Lower leg skin (tissue), 4 donors: ENCODE data around the gene SRPK3. TPM values are rescaled to one million over a fixed set of nuclear protein-coding genes. Genes with fewer than 3 reads are reported as not detected.

ENCODE experiments used
- DNase-seq, 2 donors: peaks; one replicate each; pipeline ENCODE4 v3.0.0-alpha.2; 2019; ENCODE audit warnings: low spot score in 2 of 2
- H3K4me3 ChIP-seq: fragments of 200-600 bp; sonication (generic); 2 replicates; pipeline ENCODE4 v1.5.1; 2017; ENCODE audit warnings: mild to moderate bottlenecking, low read depth; ENCODE audit not compliant: poor library complexity, severe bottlenecking
- CTCF ChIP-seq, 3 donors: fragments of 450-650 bp; IDR thresholded peaks; one replicate each; pipeline ENCODE4 v1.5.1; 2016; ENCODE audit warnings: antibody characterized with exemption in 3 of 3, mild to moderate bottlenecking in 3 of 3, moderate library complexity in 2 of 3
- POLR2A ChIP-seq, 2 donors: fragments of 450-650 bp; IDR thresholded peaks; one replicate each; pipeline ENCODE4 v1.6.1; 2016 to 2017; ENCODE audit warnings: antibody characterized with exemption in 2 of 2, mild to moderate bottlenecking in 1 of 2, moderate library complexity in 1 of 2
- WGBS, 2 donors: methylation state at CpG; one replicate each; pipeline ENCODE4 v1.1.5; 2018; 5-methylcytosine and 5-hydroxymethylcytosine counted together
- intact Hi-C: fragments of 100-400 bp; cut with DNase I; formaldehyde crosslinking; loops from one replicate; pipeline ENCODE4 v1.15.0; 2023; ENCODE audit warnings: low total_unique reads
- total RNA-seq, 4 donors: library from RNA; depleted of rRNA; stranded (reverse); fragments of >200 nt; gene quantifications; one replicate each; pipeline ENCODE4 v1.1.0, GENCODE V29; 2016

The SRPK3 gene
- total RNA-seq, 4 donors from 2014 or later = 0.30 to 0.79 (median 0.36) TPM; not detected in 1

- intact Hi-C loops = no loop called here
- DNase-seq = no peak
- TF ChIP-seq CTCF (IDR thresholded peaks at IDR 0.05) (no peak), POLR2A (IDR thresholded peaks at IDR 0.05) (no peak)
- H3K4me3 ChIP-seq = no peak overlapping the region
- WGBS, 2 donors = 79 to 81% methylated on average over 14 to 21 of the region's 24 CpGs
Measured at GRCh38 chrX:153783378-153784013, 2.7 kb downstream of the SRPK3 start.

- TF ChIP-seq CTCF (IDR thresholded peaks at IDR 0.05) (no peak), POLR2A (IDR thresholded peaks at IDR 0.05) (no peak)
Measured at GRCh38 chrX:153784325-153784967, 3.6 kb downstream of the SRPK3 start.

GRCh38 chrX:153786669-153787068 lies 5.8 kb downstream of the SRPK3 start:
- intact Hi-C loops = no loop called here
- no peak for DNase-seq
- TF ChIP-seq POLR2A (IDR thresholded peaks at IDR 0.05) = no peak
- TF ChIP-seq CTCF (IDR thresholded peaks at IDR 0.05) = no peak
- H3K4me3 ChIP-seq = no peak overlapping the region
- 76 to 85% methylated on average over 10 to 15 of the region's 15 CpGs for WGBS, 2 donors

More at GRCh38 chrX:153784325-153784967, 3.6 kb downstream of the SRPK3 start:
- 88% methylated on average over 27 of the region's 27 CpGs; no CpG with 5 or more reads in 1 of the 2 donors for WGBS, 2 donors
- no peak overlapping the region for H3K4me3 ChIP-seq
- no peak for DNase-seq
- intact Hi-C loops = no loop called here

GRCh38 chrX:153789654-153790053 lies 8.8 kb downstream of the SRPK3 start:
- no peak for DNase-seq
- H3K4me3 ChIP-seq = no peak overlapping the region
- no peak for TF ChIP-seq CTCF (IDR thresholded peaks at IDR 0.05)
- no peak for TF ChIP-seq POLR2A (IDR thresholded peaks at IDR 0.05)
- intact Hi-C loops = no loop called here
- WGBS, 2 donors = 88 to 97% methylated on average over 8 to 12 of the region's 12 CpGs

- TF ChIP-seq CTCF (IDR thresholded peaks at IDR 0.05) (no peak), POLR2A (IDR thresholded peaks at IDR 0.05) (no peak)
- 48 to 68% methylated on average over 10 to 17 of the region's 17 CpGs for WGBS, 2 donors
- no peak for DNase-seq
- no peak overlapping the region for H3K4me3 ChIP-seq
- intact Hi-C loops = no loop called here
Measured at GRCh38 chrX:153791104-153791852, 10.4 kb downstream of the SRPK3 start.
